ENCODE results near the gene BLVRB. TPM values are rescaled to one million over a fixed set of nuclear protein-coding genes. Genes with fewer than 3 reads are reported as not detected.
"Not testable (repeated sequence)": the region's sequence is repeated elsewhere in the genome, so short reads cannot be mapped to it uniquely, and the experiment has no call there.

The BLVRB gene
- total RNA-seq, 1 experiment from 2014 or later: 246 TPM

GRCh38 chr19:40501599-40501998 is 36.1 kb upstream of the BLVRB start:
- ChIA-PET CTCF (no interaction called here), POLR2A (ENCODE audit: unreplicated experiment) (interaction anchor here (0.6 kb wide), 1 partner anchor 37 kb away, joined by 4 read pairs; no protein-coding TSS in a partner anchor)
- no peak for TF ChIP-seq EZH2 (IDR thresholded peaks at IDR 0.05; ENCODE audit: low read length, unreplicated experiment)
- Histone ChIP-seq H3K79me2 (ENCODE audit: low read length) (no peaks in the 10 kb centered on the region), H4K20me1 (ENCODE audit: low read length) (no peaks in the 10 kb centered on the region), H3K4me1 (ENCODE audit: insufficient read depth, low read length) (no peaks in the 10 kb centered on the region), H3K27me3 (ENCODE audit: low read length) (no peaks in the 10 kb centered on the region), H3K36me3 (ENCODE audit: low read depth, low read length) (no peaks in the 10 kb centered on the region), H3F3A (ENCODE audit: low read length, unreplicated experiment) (no peaks in the 10 kb centered on the region), H3K4me3 (ENCODE audit: low read length) (no peak overlapping the region), H3K4me2 (ENCODE audit: low read length) (no peak overlapping the region), H3K27ac (ENCODE audit: low read length) (no peak overlapping the region), H2AFZ (ENCODE audit: low read length) (no peak overlapping the region), H3K9ac (ENCODE audit: low read length) (no peak overlapping the region), H3K9me3 (ENCODE audit: low read length) (no peaks in the 10 kb centered on the region), H3K9me2 (replicated peaks; ENCODE audit: low read length) (no peaks in the 10 kb centered on the region)
- DNase-seq: no peak
- intact Hi-C loops (cut with micrococcal nuclease): no loop called here
- no peak for ATAC-seq
- BruUV-seq (replicated peaks): no TSS peak

- H3K9me2 ChIP-seq (replicated peaks; ENCODE audit: low read length); H3K79me2 ChIP-seq (ENCODE audit: low read length); intact Hi-C loops (cut with micrococcal nuclease); CTCF ChIA-PET; H2AFZ ChIP-seq (ENCODE audit: low read length); DNase-seq; H3K4me3 ChIP-seq (ENCODE audit: low read length); ATAC-seq; H3K27me3 ChIP-seq (ENCODE audit: low read length); H3K9ac ChIP-seq (ENCODE audit: low read length); H4K20me1 ChIP-seq (ENCODE audit: low read length); H3K27ac ChIP-seq (ENCODE audit: low read length); H3K36me3 ChIP-seq (ENCODE audit: low read depth, low read length); BruUV-seq (replicated peaks); H3K9me3 ChIP-seq (ENCODE audit: low read length); H3K4me2 ChIP-seq (ENCODE audit: low read length); H3K4me1 ChIP-seq (ENCODE audit: insufficient read depth, low read length); H3F3A ChIP-seq (ENCODE audit: low read length, unreplicated experiment): not testable (repeated sequence)
- POLR2A ChIA-PET (ENCODE audit: unreplicated experiment): interaction anchor here (0.6 kb wide), 1 partner anchor 37 kb away, joined by 4 read pairs; no protein-coding TSS in a partner anchor
Observed at GRCh38 chr19:40500678-40501530, 35.4 kb upstream of the BLVRB start.

- DNase-seq (no peak), ATAC-seq (no peak)
- no peak overlapping the region for H3K4me2 ChIP-seq (ENCODE audit: low read length)
- H3F3A ChIP-seq (ENCODE audit: low read length, unreplicated experiment): no peaks in the 10 kb centered on the region
- H3K36me3 ChIP-seq (ENCODE audit: low read depth, low read length): no peaks in the 10 kb centered on the region
- no peak overlapping the region for H3K4me3 ChIP-seq (ENCODE audit: low read length)
- no peaks in the 10 kb centered on the region for H3K27me3 ChIP-seq (ENCODE audit: low read length)
- intact Hi-C loops (cut with micrococcal nuclease): no loop called here
- POLR2A ChIA-PET (ENCODE audit: unreplicated experiment): no interaction called here
- CTCF ChIA-PET: no interaction called here
- TF ChIP-seq EZH2 (IDR thresholded peaks at IDR 0.05; ENCODE audit: low read length, unreplicated experiment): no peak
- no peak for TF ChIP-seq EZH2phosphoT487 (IDR thresholded peaks at IDR 0.05; ENCODE audit: borderline replicate concordance, low read length)
- no peak for TF ChIP-seq CTCF (conservative IDR thresholded peaks at IDR 0.05; ENCODE audit: low read depth, low read length)
- no peaks in the 10 kb centered on the region for H3K4me1 ChIP-seq (ENCODE audit: insufficient read depth, low read length)
- BruUV-seq (replicated peaks): no TSS peak
- no peaks in the 10 kb centered on the region for H4K20me1 ChIP-seq (ENCODE audit: low read length)
- H2AFZ ChIP-seq (ENCODE audit: low read length): no peak overlapping the region
- H3K9me2 ChIP-seq (replicated peaks; ENCODE audit: low read length): no peaks in the 10 kb centered on the region
- H3K9ac ChIP-seq (ENCODE audit: low read length): no peak overlapping the region
- no peak overlapping the region for H3K27ac ChIP-seq (ENCODE audit: low read length)
- no peaks in the 10 kb centered on the region for H3K9me3 ChIP-seq (ENCODE audit: low read length)
- no peaks in the 10 kb centered on the region for H3K79me2 ChIP-seq (ENCODE audit: low read length)
Observed at GRCh38 chr19:40499320-40499719, 33.8 kb upstream of the BLVRB start.

All from PC-3 (cell line).